ENCODE data around the gene DEFB129.
A peak's percentile ranks its signal among the peaks of the same experiment; 100 is the strongest.
"Not testable (repeated sequence)": the region's sequence is repeated elsewhere in the genome, so short reads cannot be mapped to it uniquely, and the experiment has no call there.

DEFB129 gene, protein sequence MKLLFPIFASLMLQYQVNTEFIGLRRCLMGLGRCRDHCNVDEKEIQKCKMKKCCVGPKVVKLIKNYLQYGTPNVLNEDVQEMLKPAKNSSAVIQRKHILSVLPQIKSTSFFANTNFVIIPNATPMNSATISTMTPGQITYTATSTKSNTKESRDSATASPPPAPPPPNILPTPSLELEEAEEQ

DNA sequence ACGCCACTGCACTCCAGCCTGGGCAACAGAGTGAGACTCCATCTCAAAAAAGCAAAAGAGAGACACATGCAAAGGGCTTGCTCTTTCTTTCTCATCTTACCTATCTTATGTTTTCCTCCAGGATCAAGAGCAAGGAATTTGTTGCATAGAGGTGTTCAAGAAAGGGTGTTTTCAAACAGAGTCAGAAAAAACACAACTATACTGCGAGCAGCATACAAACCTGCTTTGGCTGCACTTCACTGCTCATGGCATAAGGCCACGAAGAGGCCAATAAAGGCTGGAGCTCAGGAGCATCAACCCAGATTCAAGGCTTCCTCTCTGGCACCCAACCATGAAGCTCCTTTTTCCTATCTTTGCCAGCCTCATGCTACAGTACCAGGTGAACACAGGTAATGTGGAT, at the start of gene DEFB129:
Gene DEFB129, plus strand, starts transcription at position 301 of the 400 bp plus-strand sequence. Its CDS starts 31 bp downstream, at position 332.
- no peak for DNase-seq

DNA sequence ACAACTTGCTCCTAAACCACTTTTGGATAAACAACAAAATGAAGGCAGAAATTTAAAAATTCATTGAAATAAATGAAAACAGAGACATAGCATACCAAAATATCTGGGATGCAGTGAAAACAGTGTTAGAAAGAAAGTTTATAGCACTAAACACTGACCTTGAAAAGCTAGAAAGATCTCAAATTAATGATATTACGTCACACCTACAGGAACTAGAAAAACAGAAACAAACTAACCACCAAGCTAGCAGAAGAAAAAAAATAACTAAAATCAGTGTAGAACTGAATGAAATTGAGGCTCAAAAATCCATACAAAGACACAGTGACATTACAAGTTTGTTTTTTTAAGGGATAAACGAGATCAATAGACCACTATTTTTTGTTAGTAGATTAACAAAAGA, 42.8 kb upstream of the DEFB129 start:
- DNase-seq, result no peak

DNA sequence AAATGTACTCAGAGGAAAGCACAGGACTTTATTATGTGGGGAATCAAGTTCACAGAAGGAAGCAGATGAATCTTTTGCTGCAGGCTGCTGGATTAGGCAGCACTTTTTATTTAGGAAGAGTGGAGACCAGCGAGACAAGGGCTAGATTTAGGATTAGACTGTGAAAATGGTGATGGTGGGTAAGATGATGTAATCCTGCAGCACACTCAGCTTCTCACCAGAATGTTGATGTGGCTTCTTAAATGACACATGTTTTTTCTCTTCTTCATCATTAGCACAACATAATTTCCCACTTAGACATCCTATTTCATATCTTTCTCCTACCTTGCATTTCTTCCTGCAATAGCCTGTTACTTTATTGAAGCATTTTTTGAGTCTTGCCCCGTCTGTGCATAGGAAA, 39.3 kb upstream of the DEFB129 start:
- DNase-seq, result no peak

DNA sequence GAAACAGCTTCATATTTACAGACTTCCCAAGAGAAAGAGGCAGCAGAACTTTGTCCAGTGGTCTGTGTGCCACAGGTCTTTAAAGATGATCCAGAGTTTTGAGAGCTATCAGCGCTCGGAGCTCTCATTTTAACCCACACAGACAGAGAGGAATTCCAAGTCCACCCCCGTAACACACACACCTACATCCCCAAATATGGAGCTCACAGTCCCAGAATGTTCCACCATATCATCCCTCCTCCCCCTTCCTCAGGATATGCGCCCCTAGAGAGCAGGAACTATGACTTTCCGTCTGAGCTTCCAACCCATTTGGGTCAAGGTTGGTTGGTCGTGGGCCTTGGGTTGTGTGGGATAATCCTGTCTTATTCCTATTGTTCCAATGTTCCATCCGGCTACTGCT, 37.4 kb upstream of the DEFB129 start, which contains the start of gene DEFB128:
Gene DEFB128, minus strand, starts transcription at position 101 of the 400 bp plus-strand sequence. Its CDS starts 88 bp downstream, at position 13.
- no peak for DNase-seq

DNA sequence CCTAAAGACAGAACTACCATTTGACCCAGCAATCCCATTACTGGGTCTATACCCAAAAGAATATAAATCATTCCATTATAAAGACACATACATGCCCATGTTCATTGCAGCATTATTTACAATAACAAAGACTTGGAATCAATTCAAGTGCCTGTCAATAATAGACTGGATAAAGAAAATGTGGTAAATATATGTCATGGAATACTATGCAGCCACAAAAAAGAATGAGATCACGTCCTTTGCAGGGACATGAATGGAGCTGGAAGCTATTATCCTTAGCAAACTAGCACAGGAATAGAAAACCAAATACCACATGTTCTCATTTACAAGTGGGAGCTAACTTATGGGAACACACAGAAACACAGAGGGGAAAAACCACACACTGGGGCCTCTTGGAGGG, 28.8 kb upstream of the DEFB129 start:
- DNase-seq, result no peak

DNA sequence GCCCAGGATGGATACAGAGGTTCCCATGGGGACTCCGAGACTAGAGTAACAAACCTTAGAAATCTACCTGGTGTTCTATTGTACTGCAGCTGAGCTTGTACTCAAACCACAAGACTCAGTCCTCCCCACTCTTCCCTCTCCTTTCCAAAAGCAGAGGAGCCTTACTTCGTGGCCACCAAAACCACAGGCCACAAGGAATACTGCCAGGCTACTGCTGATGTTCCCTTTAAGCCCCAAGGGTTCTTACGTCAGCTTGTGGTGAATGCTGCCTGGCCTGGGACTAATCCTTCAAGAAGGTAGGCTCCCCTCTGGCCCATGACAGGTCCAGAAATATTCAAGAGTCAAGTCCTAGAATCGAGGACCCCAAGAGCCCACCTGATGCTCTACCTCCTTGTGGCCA, 27.1 kb upstream of the DEFB129 start:
- no peak for DNase-seq

DNA sequence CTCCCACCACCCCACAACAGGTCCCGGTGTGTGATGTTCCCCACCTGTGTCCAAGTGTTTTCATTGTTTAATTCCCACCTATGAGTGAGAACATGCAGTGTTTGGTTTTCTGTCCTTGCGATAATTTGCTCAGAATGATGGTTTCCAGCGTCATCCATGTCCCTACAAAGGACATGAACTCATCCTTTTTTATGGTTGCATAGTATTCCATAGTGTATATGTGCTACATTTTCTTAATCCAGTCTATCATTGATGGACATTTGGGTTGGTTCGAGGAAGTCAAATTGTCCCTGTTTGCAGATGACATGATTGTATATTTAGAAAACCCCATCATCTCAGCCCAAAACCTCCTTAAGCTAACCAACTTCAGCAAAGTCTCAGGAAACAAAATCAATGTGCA, 23.4 kb upstream of the DEFB129 start:
- DNase-seq, result not testable (repeated sequence)

DNA sequence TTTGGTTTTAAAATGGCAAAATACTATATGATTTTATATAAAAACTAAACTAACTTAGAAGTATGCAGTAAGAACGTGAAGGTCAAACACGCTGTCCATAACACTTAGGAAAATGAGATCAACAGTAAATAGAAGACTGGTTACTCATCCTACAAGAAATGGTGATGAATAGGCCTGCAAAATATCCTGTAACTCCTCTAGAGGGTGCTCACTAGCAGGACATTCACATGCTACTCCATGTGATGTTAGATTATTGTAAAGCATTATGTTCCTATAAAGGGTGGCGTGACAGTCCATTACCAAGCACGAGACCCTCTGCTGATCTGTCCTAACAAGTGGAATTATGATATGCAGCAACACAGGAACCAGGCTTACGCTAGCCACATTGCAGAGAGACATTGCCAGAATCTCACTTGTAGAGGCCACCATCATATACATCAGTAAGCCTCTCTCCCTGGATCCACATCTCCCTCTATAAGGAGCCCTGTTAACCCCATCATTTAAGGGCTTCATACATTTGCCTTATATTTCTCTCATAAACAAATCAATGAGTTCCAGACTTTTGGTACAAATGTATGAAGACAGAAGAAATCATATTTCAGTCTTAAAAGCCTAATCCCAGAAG, 18.0 kb upstream of the DEFB129 start:
- DNase-seq, result peak; percentile 7

DNA sequence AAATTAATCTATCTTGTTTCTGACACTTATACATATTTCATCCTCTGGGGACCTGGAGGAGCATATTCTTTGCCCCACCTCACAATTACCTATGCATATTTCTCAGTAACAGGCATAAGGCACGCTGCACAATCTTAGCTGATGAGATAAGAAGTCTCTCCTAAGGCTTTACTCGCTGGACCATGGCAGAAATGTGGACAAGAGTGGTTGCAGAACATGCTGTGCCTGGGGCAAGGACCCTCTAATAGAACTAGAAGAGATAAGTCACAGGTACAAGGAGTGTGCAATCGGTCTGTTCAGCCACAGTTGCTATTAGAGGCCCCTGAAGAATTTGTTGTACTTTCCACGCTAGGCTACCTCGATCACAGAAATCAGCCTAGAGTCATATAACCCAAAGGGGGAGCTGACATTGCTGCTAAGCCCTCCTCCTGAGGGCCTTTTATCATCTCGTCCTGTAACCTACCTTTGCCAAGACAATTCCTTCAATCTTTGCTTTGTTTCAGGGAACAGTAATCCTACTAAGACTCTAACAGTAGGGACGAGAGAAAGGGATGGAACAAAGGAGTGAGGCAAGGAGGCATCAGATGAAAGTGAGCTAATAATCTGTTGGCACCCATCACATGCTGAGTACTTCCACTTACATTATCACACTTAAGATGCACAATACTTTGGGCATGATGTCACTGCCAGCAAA, 16.1 kb upstream of the DEFB129 start:
- no peak for DNase-seq

DNA sequence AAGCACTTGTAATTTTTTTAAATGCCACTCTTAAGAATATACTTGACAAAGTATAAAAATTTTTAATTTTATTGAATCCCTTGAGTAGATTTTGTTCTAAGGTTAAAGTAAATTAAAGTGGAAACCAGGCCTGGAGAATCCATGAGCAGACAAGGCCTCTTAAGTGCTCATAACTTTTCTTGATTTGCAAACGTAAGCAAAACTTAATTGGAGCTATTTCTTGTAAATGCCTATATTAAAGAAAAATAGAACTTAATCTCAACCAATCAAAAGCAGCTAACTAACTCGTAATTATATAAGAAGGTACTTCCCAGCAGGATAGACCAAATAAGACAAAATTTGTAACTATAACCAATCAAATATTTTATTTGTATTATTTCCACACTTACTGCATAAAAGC, 12.7 kb upstream of the DEFB129 start:
- DNase-seq, result no peak

DNA sequence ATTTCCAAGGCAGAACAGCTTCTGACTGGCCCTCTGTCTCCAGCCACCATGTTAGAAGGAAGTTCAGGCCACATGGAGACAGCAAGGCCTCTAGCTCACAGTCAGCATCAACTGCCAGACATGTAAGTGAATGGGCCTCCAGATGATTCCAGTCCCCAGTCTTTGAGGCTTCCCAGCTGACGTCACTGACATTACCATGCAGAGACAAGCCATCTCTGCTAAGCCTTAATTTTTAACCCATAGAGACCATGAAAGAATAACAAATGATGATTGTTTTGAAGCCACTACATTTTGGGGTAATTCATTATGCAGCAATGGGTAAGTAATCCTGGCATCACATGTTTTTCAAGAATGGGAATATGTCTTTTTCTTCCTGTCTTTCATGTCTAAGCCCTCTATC, 11.3 kb upstream of the DEFB129 start:
- DNase-seq, result no peak

DNA sequence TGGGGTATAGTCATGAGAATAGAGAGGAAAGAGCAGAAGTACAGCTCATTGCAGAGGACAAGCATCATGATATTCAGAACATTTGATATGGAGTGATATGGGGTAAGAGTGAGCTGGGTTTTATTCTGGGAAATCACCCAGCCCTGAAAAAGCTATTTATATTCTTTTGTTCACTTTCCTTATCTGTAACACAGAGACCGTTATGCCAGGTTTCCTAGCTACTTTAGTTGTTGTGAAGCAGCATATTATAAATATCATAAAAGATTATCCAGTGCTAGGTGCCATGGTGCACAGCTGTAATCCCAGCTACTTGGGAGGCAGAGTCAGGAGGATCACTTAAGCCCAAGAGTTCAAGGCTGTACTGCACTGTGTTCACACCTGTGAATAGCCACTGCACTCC, 9.8 kb upstream of the DEFB129 start:
- DNase-seq, result no peak

DNA sequence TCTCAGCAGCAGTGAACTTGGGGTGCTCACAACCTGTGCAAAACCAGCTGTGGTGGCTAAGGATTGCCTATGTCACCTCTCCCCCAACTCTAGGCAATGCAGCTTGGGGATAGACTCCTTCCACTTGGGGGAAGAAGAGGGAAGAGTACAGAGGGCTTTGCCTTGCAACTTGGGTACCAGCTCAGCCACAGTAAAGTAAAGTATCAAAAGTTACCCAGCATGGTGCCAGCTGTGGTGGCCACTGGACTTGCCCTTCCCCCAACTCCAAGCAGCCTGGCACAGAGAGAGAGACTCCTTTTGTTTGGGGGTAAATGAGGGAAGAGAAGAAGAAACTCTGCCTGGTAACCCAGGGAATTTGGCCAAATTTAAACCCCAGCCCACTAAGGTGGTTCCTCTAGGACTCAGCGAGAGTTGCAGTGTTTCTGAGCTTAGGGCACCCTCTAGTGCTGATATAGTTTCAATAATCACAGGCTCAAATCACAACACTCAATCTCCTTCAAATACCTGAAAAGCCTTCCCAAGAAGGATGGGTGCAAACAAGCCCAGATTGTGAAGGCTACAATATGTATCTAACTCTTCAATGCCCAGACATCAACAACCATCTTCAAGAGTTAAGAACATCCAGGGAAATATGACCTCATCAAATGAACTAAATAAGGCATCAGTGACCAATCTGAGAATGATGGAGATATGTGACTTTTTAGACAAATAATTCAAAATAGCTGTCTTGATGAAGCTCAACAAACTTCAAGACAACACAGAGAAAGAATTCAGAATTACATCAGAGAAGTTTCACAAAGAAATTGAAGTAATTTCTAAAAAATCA, 7.6 kb upstream of the DEFB129 start:
- DNase-seq, result peak; percentile 4

DNA sequence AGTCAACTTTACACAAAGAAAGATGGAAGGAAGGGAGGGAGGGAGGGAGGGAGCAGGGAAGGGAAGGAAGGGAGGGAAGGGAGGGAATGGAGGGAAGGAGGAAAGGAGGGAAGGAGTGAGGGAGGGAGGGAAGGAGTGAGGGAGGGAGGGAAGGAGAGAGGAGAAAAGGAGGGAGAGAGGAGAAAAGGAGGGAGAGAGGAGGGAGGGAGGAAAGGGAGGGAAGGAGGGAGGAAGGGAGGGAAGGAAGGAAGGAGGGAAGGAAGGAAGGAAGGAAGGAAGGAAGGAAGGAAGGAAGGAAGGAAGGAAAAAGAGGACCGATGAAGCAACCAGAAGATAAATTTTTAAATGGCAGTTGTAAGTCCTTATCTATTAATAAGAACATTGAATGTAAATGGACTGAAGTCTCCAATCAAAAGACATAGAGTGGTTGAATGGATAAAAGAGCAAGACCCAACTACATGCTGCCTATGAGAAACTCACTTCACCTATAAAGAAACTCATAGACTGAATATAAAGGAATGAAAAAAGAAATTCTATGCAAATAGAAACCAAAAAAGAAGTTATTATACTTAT, 5.7 kb upstream of the DEFB129 start:
- no peak for DNase-seq

DNA sequence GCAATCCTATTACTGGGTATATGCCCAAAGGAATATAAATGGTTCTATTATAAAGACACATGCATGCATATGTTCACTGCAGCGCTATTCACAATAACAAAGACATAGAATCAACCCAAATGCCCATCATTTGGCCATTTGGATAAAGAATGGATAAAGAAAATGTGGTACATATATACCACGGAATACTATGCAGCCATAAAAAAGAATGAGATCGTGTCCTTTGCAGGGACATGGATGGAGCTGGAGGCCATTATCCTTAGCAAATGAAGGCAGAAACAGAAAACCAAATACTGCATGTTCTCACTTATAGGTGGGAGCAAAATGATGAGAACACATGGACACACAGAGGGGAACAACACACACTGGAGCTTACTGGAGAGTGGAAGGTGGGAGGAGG, 1.2 kb upstream of the DEFB129 start:
- not testable (repeated sequence) for DNase-seq

DNA sequence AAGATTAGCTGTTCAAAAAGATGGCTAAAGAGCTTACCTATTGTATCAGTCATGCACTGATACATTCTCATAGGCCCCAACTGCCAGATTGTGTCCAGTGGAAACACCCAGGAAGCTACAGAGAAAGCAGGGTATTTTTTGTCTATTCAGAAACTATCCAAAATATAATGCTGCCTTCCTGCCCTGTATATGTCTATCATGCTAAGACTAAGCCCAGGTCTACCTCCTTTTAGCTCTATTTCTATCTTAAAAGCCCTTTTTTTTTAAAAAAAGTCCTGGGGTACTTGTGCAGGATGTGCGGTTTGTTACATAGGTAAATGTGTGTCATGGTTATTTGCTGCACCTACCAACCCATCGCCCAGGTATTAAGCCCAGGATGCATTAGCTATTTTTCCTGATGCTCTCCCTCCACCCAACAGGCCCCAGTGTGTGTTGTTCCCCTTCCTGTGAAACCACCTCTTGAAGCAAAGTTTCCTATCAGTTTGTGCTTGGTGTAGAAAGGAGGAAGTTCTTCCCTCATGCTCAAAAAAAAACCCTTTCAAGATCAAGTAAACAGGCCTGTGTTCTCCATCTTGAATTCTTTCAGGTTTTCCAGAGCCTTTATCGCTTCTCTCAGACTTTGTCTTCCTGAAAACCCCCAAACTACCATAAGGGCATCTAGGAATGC, 514 bp downstream of the DEFB129 start:
- no peak for DNase-seq

DNA sequence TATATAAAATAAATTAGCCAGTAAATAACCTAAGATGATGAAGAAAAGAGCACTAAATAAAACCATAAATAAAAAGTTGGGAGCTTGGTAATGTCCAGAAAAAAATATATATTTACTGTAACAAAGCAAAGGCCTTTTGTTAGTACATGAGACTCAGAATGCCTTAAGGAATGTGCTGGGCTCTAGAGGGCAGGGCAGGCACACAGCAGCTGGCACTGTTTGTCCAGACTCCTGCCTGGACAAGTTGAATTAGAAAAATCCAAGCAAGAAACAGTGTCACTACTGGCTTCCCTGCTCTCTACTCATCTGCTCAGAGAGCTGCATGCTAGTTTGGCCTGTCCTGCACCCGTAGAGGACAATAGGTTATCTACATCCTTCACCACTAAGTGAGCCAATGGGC, 8.8 kb downstream of the DEFB129 start:
- no peak for DNase-seq

DNA sequence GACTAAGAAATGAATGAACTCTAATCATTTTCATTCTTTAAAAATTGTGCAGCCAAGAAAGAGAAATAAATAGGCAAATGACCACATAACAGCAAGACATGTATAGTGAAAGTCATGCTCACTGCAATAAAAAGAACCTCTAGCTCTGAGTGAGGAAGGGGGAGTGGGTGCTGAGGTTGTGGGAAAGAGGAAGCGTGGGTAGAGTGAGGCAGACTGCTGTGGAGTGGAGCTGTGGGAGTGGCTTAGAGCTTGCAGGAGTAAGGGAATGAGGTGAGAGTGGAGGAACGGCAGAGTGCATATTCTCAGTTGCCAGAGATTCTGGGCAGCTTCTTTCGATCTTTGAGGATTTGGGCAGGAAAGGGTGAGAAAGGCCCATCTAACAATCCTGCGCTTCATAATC, 10.4 kb downstream of the DEFB129 start:
- DNase-seq, result no peak

DNA sequence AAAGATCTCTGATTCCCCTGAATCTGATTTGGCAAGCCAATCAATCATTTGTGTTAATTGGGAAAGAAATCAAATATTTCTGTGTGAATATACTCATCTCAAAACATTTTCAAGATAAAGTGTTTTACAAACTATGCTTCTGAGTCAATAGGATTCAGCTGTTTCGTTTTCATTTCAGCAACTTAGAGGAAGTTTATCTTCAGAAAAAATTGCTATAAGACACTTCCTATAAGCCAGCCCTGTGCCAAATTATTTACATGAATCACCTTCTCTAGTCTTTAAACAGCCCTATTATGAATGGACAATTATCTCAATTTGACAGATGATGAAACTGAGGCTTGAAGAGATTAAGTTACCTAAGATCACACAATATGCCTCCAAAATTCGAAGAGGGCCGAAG, 10.9 kb downstream of the DEFB129 start:
- no peak for DNase-seq

DNA sequence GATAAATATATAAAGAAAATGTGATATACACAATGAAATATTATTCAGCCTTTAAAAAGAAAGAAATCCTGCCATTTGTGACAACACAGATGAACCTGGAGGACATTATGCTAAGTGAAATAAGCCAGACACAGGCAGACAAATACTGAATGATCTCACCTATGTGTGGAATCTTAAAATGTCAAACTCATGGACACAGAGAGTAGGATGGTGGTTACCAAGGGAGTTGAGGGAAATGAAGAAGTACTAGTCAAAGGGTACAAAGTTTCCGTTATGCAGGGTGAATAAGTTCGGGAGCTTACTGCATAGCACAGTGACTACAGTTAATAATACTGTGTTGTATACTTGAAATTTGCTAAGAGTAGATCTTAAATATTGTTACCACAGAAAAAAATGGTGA, 15.8 kb downstream of the DEFB129 start:
- DNase-seq, result no peak

DNA sequence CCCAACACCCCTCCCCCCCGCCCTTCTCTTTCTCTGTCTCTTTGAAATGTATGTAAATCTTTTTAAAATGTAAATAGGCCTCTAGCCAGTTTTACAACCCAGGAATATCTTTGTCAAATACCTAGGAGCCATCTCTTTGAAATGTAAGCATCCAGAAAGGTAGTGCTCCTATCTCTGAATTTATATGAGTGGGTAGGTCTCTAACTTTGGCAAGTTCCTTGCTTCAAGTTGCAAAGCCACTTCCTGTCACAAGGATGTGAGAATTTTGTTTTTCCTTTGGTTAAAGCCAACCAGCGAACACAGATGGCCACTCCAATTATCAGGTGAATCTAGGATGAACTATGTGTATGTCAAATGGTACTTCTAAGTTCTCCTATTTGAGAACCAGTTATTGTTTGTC, 24.3 kb downstream of the DEFB129 start:
- no peak for DNase-seq

DNA sequence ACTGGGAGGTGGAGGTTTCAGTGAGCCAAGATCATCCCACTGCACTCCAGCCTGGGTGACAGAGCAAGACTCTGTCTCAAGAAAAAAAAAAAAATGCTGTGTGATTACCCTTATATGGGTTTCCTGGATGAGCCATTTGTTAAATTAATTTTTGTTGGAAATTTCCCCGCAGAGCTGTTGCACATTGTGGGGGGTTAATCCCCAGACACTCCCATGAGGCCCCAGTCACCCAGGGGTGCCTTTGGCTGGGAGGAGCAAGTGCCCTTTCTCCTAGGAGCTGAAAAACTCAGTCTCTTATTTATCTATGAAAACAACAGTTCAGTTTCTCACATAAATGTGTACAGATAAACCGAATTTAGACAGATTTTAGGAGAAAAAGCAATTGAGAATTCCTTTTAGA, 25.7 kb downstream of the DEFB129 start:
- DNase-seq, result no peak

DNA sequence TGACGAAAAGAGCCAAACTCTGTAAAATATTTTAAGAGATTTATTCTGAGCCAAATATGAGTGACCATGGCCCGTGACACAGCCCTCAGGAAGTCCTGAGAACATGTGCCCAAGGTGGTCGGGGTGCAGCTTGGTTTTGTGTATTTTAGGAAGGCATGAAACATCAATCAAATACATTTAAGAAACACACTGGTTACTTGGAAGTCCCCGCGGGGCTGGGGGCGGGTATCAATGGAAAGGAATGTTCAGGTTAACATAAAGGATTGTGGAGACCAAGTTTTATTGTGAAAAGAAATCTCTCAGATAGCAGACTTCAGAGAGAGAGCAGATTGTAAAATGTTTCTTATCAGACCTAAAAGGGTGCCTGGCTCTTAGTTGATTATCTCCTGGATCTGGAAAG, 26.4 kb downstream of the DEFB129 start:
- not testable (repeated sequence) for DNase-seq

All from NCI-H2171 (cell line).